Measurements from ENCODE around the gene KCNN2. TPM values are rescaled to one million over a fixed set of nuclear protein-coding genes. Genes with fewer than 3 reads are reported as not detected.
A peak's percentile ranks its signal among the peaks of the same experiment; 100 is the strongest.

Gene KCNN2
- polyA plus RNA-seq, 1 donor from 2014 or later, result 1.0 TPM

DNA sequence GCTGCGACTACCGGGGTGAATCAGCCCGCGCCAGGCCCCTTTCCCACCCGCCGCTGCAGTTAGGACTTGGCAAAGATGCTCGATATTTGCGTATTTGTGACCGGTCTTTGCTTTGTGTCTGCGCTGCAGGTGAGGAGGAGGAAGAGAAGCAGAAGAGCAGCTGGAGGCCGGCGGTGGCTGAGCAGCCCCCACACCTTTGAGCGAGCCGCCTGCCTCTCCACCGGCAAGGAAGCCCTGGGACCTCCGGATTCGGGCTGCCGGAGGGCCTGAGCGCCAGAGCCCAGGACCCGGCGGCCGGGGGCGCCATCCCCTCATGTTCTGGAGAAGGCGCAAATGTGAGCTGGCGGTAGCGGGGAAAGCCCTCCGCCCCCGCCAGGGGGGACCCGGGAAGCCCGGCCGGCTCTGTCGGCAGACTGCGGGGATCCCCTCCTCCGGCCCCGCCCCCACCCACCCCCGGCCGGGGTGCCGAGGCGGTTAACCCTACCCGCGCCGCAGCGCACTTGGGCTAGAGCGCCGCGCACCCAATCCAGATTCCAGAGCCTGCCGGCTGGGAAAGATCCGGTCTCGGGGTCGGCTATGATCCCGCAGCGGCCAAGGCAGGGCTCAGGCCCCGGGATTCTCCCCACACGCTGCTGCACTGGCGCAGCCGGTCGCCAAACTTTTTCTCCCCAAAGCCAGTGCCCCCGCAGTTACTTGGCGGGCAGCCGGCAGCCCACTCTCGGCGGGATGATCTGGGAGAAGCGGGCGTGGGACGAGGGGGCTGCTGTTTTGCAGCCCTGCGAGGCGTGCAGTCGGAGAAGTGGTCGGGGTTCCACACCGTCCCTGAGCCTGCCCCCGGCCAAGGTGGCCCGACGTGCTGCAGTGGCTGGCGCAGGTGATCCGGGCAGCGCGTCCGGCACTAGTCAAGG, 800 bp upstream of the KCNN2 start:
- H3K36me3 ChIP-seq (ENCODE audit: insufficient read depth, low read length), result no peaks in the 10 kb centered on the region
- H3K4me2 ChIP-seq (ENCODE audit: low read length), result peak overlapping the region; percentile 56
- peak overlapping the region; percentile 94 for H3K4me3 ChIP-seq (ENCODE audit: low read length)
- TF ChIP-seq CTCF (IDR thresholded peaks at IDR 0.05; ENCODE audit: poor library complexity, severe bottlenecking), result peak; percentile 65
- no peak for TF ChIP-seq EZH2 (IDR thresholded peaks at IDR 0.05; ENCODE audit: borderline replicate concordance, insufficient read depth, low read length, poor library complexity, severe bottlenecking)
- no peak for TF ChIP-seq TAF1 (IDR thresholded peaks at IDR 0.05; ENCODE audit: low read depth)
- no peak for TF ChIP-seq POLR2AphosphoS5 (IDR thresholded peaks at IDR 0.05)
- TF ChIP-seq MXI1 (conservative IDR thresholded peaks at IDR 0.05; ENCODE audit: poor library complexity, severe bottlenecking), result no peak
- TF ChIP-seq RAD21 (conservative IDR thresholded peaks at IDR 0.05), result peak; percentile 64
- TF ChIP-seq, protein P1, sequence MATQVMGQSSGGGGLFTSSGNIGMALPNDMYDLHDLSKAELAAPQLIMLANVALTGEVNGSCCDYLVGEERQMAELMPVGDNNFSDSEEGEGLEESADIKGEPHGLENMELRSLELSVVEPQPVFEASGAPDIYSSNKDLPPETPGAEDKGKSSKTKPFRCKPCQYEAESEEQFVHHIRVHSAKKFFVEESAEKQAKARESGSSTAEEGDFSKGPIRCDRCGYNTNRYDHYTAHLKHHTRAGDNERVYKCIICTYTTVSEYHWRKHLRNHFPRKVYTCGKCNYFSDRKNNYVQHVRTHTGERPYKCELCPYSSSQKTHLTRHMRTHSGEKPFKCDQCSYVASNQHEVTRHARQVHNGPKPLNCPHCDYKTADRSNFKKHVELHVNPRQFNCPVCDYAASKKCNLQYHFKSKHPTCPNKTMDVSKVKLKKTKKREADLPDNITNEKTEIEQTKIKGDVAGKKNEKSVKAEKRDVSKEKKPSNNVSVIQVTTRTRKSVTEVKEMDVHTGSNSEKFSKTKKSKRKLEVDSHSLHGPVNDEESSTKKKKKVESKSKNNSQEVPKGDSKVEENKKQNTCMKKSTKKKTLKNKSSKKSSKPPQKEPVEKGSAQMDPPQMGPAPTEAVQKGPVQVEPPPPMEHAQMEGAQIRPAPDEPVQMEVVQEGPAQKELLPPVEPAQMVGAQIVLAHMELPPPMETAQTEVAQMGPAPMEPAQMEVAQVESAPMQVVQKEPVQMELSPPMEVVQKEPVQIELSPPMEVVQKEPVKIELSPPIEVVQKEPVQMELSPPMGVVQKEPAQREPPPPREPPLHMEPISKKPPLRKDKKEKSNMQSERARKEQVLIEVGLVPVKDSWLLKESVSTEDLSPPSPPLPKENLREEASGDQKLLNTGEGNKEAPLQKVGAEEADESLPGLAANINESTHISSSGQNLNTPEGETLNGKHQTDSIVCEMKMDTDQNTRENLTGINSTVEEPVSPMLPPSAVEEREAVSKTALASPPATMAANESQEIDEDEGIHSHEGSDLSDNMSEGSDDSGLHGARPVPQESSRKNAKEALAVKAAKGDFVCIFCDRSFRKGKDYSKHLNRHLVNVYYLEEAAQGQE (IDR thresholded peaks at IDR 0.05; ENCODE audit: borderline replicate concordance), result peak; percentile 21
- no peak for TF ChIP-seq EP300 (conservative IDR thresholded peaks at IDR 0.05; ENCODE audit: poor library complexity, severe bottlenecking)
- TF ChIP-seq SMC3 (conservative IDR thresholded peaks at IDR 0.05; ENCODE audit: poor library complexity), result peak; percentile 63
- no peaks in the 10 kb centered on the region for H3F3A ChIP-seq (ENCODE audit: insufficient read depth, low read length, poor library complexity, severe bottlenecking)
- peak overlapping the region; percentile 69 for H2AFZ ChIP-seq (ENCODE audit: low read depth, low read length)
- no peaks in the 10 kb centered on the region for H3K9me3 ChIP-seq (ENCODE audit: low read length)
- no peaks in the 10 kb centered on the region for H3K79me2 ChIP-seq (replicated peaks; ENCODE audit: insufficient read depth, low read length)
- H3K9ac ChIP-seq (ENCODE audit: low read length), result peak overlapping the region; percentile 77
- H3K9me2 ChIP-seq (ENCODE audit: insufficient read depth, low read length), result no peaks in the 10 kb centered on the region
- H4K20me1 ChIP-seq (ENCODE audit: insufficient read depth), result no peaks in the 10 kb centered on the region
- H3K27ac ChIP-seq (ENCODE audit: low read length), result peak overlapping the region; percentile 77
- peaks cover 47% of the 10 kb centered on the region for H3K27me3 ChIP-seq (ENCODE audit: insufficient read depth, low read depth, low read length)

DNA sequence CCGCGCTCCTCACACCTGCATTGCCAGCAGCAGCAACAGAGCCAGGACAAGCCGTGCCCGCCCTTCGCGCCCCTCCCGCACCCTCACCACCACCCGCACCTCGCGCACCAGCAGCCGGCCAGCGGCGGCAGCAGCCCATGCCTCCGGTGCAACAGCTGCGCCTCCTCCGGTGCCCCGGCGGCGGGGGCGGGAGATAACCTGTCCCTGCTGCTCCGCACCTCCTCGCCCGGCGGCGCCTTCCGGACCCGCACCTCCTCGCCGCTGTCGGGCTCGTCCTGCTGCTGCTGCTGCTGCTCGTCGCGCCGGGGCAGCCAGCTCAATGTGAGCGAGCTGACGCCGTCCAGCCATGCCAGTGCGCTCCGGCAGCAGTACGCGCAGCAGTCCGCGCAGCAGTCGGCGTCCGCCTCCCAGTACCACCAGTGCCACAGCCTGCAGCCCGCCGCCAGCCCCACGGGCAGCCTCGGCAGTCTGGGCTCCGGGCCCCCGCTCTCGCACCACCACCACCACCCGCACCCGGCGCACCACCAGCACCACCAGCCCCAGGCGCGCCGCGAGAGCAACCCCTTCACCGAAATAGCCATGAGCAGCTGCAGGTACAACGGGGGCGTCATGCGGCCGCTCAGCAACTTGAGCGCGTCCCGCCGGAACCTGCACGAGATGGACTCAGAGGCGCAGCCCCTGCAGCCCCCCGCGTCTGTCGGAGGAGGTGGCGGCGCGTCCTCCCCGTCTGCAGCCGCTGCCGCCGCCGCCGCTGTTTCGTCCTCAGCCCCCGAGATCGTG, 517 bp downstream of the KCNN2 start:
- Histone ChIP-seq H3K4me2 (ENCODE audit: low read length) (peak overlapping the region; percentile 66), H3K27ac (ENCODE audit: low read length) (peak overlapping the region; percentile 77), H3K9me2 (ENCODE audit: insufficient read depth, low read length) (no peaks in the 10 kb centered on the region), H3K79me2 (replicated peaks; ENCODE audit: insufficient read depth, low read length) (no peaks in the 10 kb centered on the region), H3K36me3 (ENCODE audit: insufficient read depth, low read length) (no peaks in the 10 kb centered on the region), H3K9me3 (ENCODE audit: low read length) (no peaks in the 10 kb centered on the region), H3K9ac (ENCODE audit: low read length) (peak overlapping the region; percentile 77), H2AFZ (ENCODE audit: low read depth, low read length) (peak overlapping the region; percentile 54), H3K27me3 (ENCODE audit: insufficient read depth, low read depth, low read length) (peaks cover 47% of the 10 kb centered on the region), H3K4me3 (ENCODE audit: low read length) (peak overlapping the region; percentile 94), H3F3A (ENCODE audit: insufficient read depth, low read length, poor library complexity, severe bottlenecking) (no peaks in the 10 kb centered on the region), H4K20me1 (ENCODE audit: insufficient read depth) (no peaks in the 10 kb centered on the region)
- TF ChIP-seq EZH2 (IDR thresholded peaks at IDR 0.05; ENCODE audit: borderline replicate concordance, insufficient read depth, low read length, poor library complexity, severe bottlenecking) (no peak), CTCF (IDR thresholded peaks at IDR 0.05; ENCODE audit: poor library complexity, severe bottlenecking) (peak; percentile 56), POLR2AphosphoS5 (IDR thresholded peaks at IDR 0.05) (no peak), MXI1 (conservative IDR thresholded peaks at IDR 0.05; ENCODE audit: poor library complexity, severe bottlenecking) (peak; percentile 53), SMC3 (conservative IDR thresholded peaks at IDR 0.05; ENCODE audit: poor library complexity) (peak; percentile 55), EP300 (conservative IDR thresholded peaks at IDR 0.05; ENCODE audit: poor library complexity, severe bottlenecking) (peak; percentile 8)
- TF ChIP-seq, protein P1 (IDR thresholded peaks at IDR 0.05; ENCODE audit: borderline replicate concordance), result peak; percentile 13
